Fibroblast of skin of abdomen (primary cell): ENCODE results near the gene PCDHA1.
A peak's percentile ranks its signal among the peaks of the same experiment; 100 is the strongest.

Experiments
- DNase-seq: peaks from one replicate; pipeline ENCODE4 v3.0.0-alpha.2; 2013

Gene PCDHA1

DNA sequence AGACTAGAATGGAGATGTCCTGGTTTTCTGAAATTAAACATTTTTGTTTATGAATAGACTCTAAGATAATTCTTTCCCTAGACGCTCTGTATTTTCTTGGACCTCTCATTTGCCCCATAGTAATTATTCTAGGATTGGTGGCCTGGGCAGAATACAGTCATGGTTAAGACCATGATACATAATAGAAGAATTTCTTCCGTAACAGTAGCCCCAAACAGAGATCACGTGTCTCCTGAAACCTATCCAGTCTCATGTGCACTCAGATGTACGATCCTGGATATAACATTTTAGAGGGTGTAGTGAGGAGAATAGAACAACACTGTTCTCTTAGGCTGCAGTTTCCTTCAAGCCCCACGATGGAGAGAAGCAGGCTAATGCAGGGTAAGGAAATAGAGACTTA, 202.7 kb downstream of the PCDHA1 start:
- DNase-seq = no peak

DNA sequence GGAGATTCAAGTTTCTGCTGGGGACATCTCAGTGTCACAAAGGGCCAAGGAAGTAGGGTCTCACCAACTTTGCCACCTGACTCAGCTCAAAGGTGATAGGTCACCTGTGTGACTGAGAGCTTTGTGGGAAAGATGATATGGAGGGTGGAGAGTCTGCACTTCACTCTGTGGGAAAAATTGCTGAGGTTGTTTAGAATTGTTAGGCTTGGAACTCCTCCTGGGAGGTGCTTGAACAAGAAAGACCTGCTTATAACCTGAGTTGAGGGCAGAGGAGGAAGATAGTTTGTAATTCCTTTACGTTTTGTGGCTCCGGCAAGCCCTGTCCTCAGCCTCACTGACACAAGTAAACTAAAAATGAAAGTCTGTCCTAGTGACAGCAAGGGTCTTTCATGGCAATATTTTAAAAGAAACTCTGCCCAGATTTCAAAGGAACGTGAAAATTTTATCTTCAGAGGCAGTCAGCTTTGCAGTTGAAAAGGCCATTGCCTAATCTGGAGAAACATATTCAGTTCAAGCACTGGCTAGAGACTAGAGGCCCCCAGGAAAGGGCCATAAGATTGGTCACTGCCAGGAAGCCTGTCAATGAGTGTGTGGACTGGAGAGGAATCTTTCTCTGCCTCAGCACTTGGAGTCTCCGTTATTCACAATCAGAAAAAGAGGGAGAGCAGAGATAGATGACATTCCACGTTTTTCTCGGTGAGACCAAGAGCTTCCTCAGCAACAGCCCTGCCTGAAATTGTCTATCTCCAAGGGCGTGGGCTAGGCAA, 203.5 kb downstream of the PCDHA1 start:
- DNase-seq = no peak

DNA sequence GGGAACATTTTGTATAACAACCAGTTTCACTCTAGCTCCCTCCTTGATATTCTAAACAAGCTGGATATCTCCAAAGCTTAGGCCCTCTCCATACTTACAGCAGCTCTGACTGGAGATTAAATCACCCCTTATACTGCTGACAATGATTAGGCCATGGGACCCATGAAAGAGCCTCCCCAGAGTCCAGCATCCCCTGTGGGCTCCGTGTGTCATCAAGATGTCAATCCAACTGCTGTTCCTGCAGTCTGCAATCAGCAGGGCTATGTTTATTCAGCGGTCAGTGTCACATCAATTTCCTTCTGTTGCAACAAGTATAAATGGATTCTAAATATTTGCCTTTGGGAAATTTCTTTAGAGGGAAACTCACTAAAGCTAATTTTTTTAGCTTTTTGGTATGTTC, 206.9 kb downstream of the PCDHA1 start:
- DNase-seq = no peak

DNA sequence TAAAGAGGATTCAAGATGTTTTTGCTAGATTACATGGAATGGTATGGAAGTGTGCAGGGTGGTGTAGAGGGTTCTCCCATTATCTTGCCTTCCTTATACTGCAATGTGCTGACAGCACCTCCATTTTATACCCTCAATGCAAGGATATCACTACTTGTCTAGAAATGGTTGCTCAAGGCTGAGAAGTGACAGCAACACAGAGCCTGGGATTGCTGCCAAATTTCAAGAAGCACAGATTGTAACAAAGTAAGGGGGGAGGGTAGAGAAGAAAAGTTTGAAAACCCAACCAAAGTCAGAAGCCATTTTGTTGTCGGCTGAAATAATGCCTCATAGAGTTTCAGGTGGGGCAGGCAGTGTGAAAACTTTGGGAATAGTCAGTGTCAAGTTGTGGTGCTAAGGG, 210.1 kb downstream of the PCDHA1 start:
- no peak for DNase-seq

DNA sequence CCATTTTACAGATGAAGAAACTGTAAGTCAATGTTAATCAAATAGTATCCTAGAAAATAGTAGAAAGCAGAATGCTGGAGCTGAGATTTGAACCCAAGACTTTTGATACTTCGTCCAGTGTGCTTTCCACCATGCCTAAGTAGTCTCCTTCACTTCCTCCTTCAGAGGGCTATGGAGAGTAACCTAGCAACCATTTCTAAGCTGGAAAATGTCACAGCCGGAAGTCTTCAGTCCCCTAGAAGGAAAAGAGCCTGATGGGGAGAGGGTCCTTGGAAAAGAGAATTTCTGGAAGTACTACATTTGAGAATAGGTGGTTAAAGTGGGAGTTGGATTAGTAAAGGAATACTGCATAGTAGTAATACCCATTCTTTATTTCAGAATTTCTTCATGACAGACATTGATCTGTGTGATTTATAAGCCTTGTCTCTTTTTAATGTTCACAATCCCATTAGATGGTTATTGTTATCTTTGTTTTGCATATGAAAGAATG, 213.0 kb downstream of the PCDHA1 start:
- no peak for DNase-seq

DNA sequence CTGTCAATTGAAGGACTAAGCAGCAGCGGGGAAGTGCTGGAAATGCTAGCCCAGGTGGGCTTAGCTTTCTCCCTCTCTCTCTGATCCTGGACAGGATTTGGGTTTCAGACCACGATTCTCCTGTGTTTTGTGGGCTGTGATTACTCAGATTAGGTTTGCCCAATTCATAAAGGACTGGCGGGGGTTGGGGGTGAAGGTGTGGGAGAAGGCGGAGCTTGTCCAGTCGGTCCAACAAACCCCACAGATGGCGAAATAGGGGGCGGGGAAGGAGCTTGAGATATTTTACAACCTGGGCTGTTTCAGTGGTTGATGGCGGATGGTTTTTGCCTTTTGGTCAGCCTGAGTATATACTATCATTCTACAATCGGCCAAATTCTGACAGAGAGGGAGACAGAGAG, 215.5 kb downstream of the PCDHA1 start:
- DNase-seq = no peak

DNA sequence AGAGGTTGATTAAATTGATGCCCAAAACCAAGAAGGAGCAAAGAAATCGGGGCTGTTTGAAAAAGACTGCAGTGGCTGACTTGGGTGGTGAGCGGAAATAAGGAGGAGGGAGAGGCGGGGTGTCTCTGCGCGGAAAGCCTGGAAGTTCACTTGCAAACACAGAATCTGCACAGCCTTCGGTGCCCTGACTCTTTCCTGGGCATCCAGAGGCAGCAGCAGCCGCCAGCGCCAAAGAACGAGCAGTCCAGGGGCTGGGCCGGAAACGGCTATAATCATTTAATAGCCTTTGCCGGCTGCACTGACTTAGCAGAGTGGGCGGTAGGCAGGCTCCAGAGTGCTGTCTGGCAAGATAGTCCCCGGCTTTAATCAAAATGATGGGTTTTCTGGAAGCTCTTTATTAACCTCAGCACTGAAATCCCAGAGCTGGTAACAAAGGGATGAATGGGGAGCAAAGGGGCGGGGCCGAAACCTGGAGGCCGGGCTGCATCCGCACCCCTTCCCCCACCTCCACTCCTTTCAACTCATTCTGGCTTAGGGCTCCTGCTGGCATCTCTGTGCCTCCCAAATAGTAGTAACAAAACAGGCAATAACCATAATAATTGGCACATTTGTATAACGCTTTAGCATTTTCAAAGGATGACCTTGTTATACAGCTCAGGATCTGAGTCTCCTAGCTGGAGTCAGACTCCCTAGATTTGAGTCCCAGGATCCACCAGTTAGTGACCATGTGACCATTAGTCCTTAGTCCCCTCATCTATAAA, 216.1 kb downstream of the PCDHA1 start:
- DNase-seq = no peak

DNA sequence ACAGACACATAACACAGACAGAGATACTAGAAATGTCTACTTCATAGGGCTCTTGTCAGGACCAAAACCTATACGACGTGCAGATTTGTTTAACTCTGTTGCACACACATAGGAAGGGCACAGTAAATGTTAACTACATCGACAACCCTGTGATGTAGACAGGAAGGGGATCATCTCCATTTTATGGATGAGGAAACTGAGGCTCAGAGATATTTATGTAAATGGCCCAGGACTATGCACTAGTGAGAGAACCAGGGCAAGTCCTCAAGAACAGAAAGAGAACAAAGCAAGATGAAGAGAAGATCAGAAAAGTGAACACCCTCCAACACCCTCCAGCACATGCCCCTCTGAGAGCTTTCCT, 216.6 kb downstream of the PCDHA1 start:
- no peak for DNase-seq

DNA sequence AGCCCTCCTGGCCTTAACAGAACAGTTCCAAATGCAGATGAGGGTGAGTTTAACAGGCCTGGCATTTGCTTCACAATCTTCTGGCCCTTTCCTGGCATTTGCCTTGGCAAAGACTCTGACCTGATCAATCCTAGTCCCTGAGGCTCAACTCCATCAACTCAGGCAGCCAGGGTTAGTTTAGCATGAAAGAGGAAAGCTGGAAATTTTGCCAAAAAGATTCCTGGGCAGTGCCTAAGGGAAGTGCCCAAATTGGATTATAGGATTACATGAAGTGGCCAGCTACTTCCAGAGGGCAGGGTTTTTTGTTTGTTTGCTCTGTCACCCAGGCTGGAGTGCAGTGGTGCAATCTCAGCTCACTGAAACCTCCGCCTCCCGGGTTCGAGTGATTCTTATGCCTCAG, 217.1 kb downstream of the PCDHA1 start:
- DNase-seq = no peak

DNA sequence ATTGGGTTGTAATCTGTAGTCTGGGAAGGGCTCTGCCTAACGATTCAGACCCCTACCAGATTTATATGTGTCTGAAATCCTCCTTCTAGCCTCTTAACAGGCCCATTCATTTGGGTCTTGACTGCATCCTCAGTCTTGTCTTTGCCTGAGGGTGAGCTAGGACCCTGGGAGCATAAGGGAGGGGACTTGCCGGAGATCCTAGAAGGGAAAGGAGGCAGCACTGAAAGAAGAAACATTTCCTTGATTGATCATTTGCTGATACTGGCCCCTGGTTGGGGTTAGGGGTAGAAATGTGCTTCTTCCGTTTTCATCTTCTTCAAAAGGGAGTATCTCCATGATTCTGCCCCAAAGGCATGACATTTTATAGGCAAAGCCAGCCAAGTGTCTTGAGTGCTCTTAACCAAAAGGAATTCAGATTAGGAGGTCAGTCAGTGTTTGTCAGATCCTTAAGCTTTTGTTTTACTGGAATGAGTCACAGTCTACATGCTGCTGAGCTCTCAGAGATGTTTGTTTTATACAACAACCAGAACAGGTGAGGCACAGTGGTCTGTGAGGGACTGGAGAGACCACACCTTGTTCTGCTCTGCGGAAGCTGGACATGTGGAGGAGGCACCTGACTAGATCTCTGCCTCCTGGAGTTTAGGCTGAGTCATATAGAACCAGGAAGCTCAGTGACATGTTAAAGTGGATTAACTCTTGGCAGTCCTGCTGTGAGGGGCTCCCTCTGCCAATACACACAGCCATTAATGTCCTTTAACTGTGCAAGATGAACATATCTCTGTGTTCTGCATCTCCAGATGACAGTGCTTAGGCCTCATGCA, 218.1 kb downstream of the PCDHA1 start:
- DNase-seq = no peak

DNA sequence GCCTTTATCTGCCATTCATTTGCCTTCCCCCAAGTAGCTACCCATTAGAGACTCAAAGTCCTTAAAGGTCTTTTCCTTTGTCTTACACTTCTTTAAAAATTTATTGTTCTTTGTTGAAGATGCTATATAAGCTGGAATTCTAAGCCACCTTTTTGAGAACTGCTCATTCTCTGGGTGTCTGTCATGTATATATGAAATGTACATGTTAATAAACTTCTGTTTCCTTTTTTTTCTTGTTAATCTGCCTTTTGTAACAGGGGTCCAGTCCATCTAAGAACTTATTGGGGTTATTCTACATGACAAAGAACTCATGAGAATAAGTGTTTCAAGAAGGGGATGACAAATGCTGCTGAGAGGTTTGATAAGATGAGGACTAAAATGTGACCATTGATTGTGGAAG, 221.9 kb downstream of the PCDHA1 start:
- no peak for DNase-seq

DNA sequence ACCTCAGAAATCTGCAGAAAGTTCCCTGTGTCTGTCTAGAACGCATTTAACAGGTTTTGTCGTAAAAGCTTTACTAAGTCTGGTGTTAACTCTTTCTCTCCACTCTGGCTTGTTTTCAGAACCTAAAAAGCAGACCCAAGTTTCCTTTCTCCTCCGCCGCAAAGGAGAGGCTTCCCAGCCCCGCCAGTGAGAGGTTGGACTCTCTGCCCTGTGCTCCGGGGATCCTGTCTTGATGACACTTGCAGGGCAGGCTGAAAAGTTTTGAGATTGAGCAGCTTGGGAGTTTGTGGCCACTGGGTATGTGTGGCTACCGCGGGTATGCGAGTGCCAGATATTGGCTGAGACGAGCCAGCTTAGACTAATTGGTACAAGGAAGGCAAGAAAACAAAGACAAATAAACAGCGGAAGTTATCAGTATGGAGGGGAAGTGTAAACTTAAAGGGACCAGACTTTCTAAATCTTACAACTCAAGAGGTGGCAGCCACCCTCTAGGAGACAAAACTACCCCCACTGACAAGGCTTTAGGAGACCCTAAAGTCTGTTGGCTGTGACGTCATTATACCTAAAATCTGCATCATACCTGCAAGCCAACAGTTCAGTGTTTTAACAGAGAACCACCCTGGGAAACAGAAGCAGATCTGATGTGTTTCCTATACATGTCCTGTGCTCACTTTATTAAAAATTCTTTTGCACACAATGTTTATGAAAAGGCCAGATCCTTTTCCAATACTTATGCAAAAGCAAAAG, 224.3 kb downstream of the PCDHA1 start:
- DNase-seq = no peak

DNA sequence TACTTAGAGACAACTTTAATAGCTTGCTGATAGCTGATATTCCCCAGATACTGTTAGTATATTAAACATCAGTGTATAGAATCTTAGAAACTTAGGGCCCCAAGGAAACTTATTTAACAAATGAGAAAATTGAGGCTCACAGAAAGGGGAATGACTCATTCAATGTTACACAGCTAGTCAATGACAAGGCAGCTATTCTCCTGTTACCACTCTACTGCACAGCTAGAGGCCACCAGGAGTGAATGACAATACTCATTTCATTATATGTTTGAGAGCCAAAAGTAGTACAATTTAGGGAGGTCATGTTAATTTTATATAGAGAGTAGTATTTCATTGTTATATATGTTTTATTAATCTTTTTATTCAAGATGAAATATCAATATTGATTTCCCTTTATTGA, 232.0 kb downstream of the PCDHA1 start:
- DNase-seq = no peak

DNA sequence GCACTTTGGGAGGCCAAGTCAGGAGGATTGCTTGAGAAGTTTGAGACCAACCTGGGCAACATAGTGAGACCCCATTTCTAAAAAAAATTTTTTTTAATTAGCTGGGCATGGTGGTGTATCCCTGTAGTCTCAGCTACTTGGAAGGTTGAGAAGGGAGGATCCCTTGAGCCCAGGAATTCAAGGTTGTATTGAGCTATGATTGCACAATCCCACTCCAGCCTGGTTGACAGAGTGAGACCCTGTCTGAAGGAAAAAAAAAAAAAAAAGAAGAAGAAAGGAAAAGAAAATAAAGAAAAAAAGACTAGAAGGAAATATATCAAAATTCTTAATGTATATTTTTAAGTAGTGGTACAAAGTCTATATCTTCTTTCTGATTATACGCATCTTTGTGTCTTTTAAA, 236.4 kb downstream of the PCDHA1 start:
- no peak for DNase-seq

DNA sequence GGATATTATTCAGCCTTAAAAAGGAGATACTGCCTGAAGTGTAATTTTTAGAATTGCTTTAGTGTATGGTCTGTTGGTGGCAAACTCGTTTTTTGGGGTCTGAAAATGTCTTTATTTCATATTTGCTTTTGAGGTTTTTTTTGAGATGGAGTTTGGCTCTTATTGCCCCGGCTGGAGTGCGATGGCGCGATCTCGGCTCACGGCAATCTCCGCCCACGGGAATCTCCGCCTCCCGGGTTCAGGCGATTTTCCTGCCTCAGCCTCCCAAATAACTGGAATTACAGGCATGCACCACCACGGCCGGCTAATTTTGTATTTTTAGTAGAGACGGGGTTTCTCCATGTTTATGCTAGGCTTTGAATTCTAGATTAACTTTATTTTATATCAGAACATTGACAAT, 245.1 kb downstream of the PCDHA1 start:
- no peak for DNase-seq

DNA sequence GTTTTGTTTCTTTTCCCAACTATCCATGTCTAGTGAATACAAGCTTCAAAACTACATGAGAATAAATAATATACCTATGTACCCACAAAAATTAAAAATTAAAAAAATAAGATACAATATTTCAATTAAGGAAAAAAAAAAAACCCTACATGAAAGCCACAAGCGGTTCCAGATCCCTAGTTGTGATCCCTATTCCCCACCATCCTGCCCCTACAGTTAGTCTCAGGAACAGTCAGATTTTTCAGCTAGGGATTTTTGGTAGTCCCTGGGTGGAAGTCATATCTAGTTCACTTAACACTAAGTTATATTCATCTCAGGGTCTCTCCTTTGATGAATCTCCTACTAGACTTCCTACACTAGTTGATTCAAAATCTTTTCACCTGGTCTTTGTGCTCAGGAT, 246.7 kb downstream of the PCDHA1 start:
- no peak for DNase-seq

DNA sequence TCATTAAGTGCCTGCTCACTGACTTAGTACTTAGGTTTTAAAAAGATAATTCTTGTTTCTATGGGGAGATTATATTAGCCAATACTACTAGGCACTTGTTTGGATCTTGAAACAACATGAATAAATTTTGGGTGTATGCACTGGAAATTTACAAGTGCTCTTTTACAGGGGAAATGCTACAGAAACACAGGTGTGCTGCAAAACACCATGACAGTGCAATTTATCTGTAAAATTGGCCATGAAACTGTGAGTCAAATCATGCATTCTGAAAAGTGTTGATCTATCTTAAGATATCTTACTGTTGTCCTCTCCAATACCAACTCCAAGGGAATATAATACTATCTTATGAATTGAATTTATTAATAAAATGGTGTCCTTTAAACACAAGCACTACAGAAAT, 253.1 kb downstream of the PCDHA1 start:
- DNase-seq = no peak

DNA sequence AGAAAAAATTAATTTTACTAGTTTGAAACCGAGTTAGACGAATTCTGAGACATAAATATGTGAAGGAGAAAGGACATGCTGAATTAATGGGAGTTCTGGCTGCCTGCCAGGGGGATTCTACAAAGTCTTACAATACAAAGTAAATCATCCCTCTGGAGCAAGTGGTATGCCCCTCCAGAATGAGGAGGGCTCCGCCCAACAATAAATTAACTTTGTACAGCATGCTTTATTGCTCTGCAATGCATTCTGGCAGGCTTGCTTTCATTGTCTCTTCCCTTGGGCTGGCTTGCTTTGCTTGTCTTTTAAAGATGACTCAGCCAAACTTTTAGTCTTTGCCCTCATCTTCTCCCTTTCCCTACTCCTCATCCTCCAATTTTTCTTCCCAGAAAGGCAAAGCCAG, 253.6 kb downstream of the PCDHA1 start:
- DNase-seq = no peak

DNA sequence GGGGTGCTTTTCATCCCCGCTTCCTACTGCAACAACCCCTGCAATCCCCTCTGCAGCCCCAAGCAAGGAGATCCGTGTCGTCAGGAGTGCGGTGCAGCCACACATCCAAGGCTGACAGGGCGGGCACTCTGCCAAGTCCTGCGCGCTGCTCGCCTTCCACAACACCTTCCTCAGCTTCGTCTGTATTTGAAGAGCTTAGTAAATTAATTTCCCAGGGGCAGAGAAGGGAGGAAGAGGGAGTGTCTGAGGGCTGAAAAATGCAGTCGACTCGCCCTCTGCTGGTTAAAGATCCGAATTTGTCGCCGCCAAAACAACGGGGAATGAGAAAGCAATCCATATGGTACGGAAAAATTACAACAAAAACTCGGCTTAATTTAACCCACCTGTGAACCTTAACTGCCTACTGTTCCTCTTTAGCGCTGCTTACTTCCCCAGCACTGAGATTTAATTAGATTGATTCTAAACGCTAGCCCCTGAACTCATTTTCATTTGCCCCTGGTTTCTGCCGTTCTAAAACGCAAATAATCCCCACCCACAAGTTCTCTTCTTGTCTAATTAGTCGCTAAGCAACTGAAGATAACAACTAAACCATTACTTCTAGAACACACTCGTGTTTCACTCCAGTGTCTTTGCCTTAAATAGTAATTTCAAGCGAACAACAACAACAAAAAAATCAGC, 254.3 kb downstream of the PCDHA1 start:
- peak; percentile 6 for DNase-seq

DNA sequence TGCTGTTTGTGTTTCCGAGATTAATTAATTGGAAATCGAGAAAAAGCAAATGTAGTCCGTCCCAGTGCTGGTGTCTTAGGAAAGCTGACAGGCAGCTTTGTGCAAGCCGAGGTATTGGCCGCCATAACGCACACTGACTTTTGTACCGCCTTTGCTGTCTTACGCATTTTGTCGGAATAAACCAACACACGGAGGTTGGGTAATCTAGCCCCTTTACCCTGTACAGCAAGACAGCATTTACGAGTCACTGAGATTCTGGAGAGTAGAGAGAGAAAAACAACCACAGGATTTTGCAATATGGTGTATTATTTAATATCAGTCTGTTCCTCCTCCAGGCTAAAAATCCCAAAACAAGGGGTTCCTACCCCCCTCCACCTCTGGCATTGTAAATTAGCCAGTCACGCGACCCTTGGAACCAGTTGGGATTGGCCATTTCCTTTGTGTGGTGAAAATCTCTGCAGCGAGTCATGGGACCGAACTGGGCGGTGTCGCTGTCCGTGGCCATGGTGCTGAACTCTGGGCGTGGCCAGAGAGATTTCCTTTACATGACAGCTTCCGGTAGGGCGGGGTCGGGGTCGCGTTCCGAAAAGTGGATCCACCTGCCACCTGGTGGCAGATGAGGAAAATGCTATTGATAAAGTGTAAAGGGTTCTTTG, 255.0 kb downstream of the PCDHA1 start:
- DNase-seq = peak; percentile 73

DNA sequence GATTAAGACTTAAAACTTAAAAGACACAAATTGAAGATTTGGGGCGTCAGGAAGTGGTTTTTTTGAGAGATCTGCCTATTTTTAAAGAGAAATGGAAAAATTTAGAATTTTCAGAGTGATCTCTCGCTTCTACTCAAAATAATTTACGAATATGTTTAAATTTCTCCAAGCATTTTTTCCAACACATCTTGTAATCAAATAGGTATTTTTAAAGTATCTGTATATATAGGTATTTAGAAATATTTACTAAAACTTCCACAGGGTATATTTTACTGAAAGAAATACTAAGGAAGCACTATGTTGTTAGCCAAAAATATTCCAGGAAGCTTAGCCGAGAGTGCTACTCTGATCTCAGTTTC, 255.5 kb downstream of the PCDHA1 start:
- DNase-seq = no peak

DNA sequence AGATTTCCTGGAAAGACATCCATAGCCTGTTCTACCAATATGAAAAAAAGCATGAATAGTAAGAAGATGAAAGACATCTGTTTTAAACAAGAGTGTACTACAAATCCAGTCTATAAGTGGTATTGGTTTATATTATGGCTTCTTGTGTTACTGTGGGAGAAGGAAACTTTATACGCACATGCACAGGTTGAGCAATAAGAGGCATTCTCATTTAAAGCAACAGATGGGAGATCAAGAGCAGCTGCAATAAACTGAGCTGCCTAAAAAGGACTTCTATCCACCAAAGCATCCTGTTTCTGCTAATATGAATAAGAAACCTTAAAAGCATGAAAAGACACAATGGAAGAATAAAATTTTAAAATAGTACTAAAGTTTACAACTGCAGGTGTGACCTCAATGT, 256.6 kb downstream of the PCDHA1 start:
- no peak for DNase-seq
